ENCODE measurements around the gene EXOC4.

GRCh38 chr7:133980804-133981203 lies 727.9 kb downstream of the EXOC4 start:
- no peak for TF ChIP-seq POLR2A (IDR thresholded peaks at IDR 0.05)
- TF ChIP-seq, protein P1, sequence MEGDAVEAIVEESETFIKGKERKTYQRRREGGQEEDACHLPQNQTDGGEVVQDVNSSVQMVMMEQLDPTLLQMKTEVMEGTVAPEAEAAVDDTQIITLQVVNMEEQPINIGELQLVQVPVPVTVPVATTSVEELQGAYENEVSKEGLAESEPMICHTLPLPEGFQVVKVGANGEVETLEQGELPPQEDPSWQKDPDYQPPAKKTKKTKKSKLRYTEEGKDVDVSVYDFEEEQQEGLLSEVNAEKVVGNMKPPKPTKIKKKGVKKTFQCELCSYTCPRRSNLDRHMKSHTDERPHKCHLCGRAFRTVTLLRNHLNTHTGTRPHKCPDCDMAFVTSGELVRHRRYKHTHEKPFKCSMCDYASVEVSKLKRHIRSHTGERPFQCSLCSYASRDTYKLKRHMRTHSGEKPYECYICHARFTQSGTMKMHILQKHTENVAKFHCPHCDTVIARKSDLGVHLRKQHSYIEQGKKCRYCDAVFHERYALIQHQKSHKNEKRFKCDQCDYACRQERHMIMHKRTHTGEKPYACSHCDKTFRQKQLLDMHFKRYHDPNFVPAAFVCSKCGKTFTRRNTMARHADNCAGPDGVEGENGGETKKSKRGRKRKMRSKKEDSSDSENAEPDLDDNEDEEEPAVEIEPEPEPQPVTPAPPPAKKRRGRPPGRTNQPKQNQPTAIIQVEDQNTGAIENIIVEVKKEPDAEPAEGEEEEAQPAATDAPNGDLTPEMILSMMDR (IDR thresholded peaks at IDR 0.05): no peak

Measured in ovary (tissue), 3 donors.